MM.1S (cell line): Measurements from ENCODE around the gene VIM.

ENCODE experiments used
- DNase-seq: peaks from one replicate; pipeline ENCODE4 v3.0.0-alpha.2; 2015
- H2AFZ ChIP-seq: fragments of 300-600 bp; sonication (generic); 2 replicates; pipeline ENCODE4 v1.6.0; 2016; ENCODE audit warnings: antibody characterized with exemption, low read length
- H3F3A ChIP-seq: fragments of 300-600 bp; sonication (generic); 2 replicates; pipeline ENCODE4 v1.6.1; 2016; ENCODE audit warnings: mild to moderate bottlenecking, antibody characterized with exemption, low read length, moderate library complexity, mixed read lengths; ENCODE audit not compliant: insufficient read depth
- H3K27ac ChIP-seq: fragments of 300-600 bp; sonication (generic); 2 replicates; pipeline ENCODE4 v1.5.1; 2016; ENCODE audit warnings: mild to moderate bottlenecking, low read length
- H3K27me3 ChIP-seq: fragments of 300-600 bp; sonication (generic); replicated peaks from 2 replicates; pipeline ENCODE4 v1.6.0; 2016; ENCODE audit warnings: low read length; ENCODE audit not compliant: insufficient read depth
- H3K36me3 ChIP-seq: fragments of 300-600 bp; sonication (generic); replicated peaks from 2 replicates; pipeline ENCODE4 v1.6.1; 2016; ENCODE audit warnings: mild to moderate bottlenecking, low read length, mixed read lengths; ENCODE audit not compliant: insufficient read depth
- H3K4me1 ChIP-seq: fragments of 300-600 bp; sonication (generic); 2 replicates; pipeline ENCODE4 v1.6.1; 2016; ENCODE audit warnings: low read length, mixed read lengths
- H3K4me2 ChIP-seq: fragments of 300-600 bp; sonication (generic); 2 replicates; pipeline ENCODE4 v1.6.0; 2016; ENCODE audit warnings: low read depth, low read length
- H3K4me3 ChIP-seq: fragments of 300-600 bp; sonication (generic); 2 replicates; pipeline ENCODE4 v1.5.1; 2016; ENCODE audit warnings: low read length, mixed read lengths
- H3K79me2 ChIP-seq: fragments of 300-600 bp; sonication (generic); 2 replicates; pipeline ENCODE4 v1.6.1; 2016; ENCODE audit warnings: mixed run types, low read length, mixed read lengths
- H3K9ac ChIP-seq: fragments of 300-600 bp; sonication (generic); 2 replicates; pipeline ENCODE4 v1.6.1; 2016; ENCODE audit warnings: low read length, mixed read lengths
- H3K9me2 ChIP-seq: fragments of 300-600 bp; sonication (generic); replicated peaks from 2 replicates; pipeline ENCODE4 v1.6.1; 2016; ENCODE audit warnings: mild to moderate bottlenecking, low read length, mixed read lengths; ENCODE audit not compliant: insufficient read depth
- H3K9me3 ChIP-seq: fragments of 300-600 bp; sonication (generic); replicated peaks from 2 replicates; pipeline ENCODE4 v1.6.1; 2016; ENCODE audit warnings: mild to moderate bottlenecking, low read length, mixed read lengths; ENCODE audit not compliant: insufficient read depth
- H4K20me1 ChIP-seq: fragments of 300-600 bp; sonication (generic); 2 replicates; pipeline ENCODE4 v1.6.1; 2016; ENCODE audit warnings: mild to moderate bottlenecking, low read length, moderate library complexity, mixed read lengths; ENCODE audit not compliant: insufficient read depth
- CTCF ChIP-seq: fragments of 300-600 bp; sonication (generic); IDR thresholded peaks from 2 replicates; pipeline ENCODE4 v1.5.1; 2016; ENCODE audit warnings: antibody characterized with exemption, low read length, mixed read lengths
- EZH2 ChIP-seq: fragments of 300-600 bp; sonication (generic); optimal IDR thresholded peaks from 2 replicates; pipeline ENCODE3; 2017; ENCODE audit warnings: low read depth, mild to moderate bottlenecking, antibody characterized with exemption, low read length, mixed read lengths
- EZH2phosphoT487 ChIP-seq: fragments of 300-600 bp; sonication (generic); IDR thresholded peaks from 2 replicates; pipeline ENCODE4 v1.6.1; 2018; ENCODE audit warnings: antibody characterized with exemption, low read length

VIM gene

GRCh38 chr10:17229717-17229966 lies 1.6 kb downstream of the VIM start:
- TF ChIP-seq EZH2 (no peak), CTCF (no peak), EZH2phosphoT487 (no peak)
- Histone ChIP-seq H4K20me1 (no peaks in the 10 kb centered on the region), H3K4me2 (peak overlapping the region; percentile 98), H3F3A (peaks cover 53% of the 10 kb centered on the region), H3K27ac (peak overlapping the region; percentile 97), H3K9ac (peak overlapping the region; percentile 90), H3K27me3 (no peaks in the 10 kb centered on the region), H3K4me1 (peaks cover 24% of the 10 kb centered on the region), H3K36me3 (0 out of 2 replicates have a peak, but pooled peaks cover 4% of the 10 kb centered on the region), H2AFZ (peak overlapping the region; percentile 36), H3K9me3 (no peaks in the 10 kb centered on the region), H3K4me3 (peak overlapping the region; percentile 69), H3K79me2 (peaks cover 22% of the 10 kb centered on the region; the same call in 1 of the 2 replicates), H3K9me2 (no peaks in the 10 kb centered on the region)
- DNase-seq, result no peak

- Histone ChIP-seq H3K9me2 (no peaks in the 10 kb centered on the region), H3K27me3 (no peaks in the 10 kb centered on the region), H3K4me2 (peak overlapping the region; percentile 98), H3F3A (peaks cover 56% of the 10 kb centered on the region), H3K4me3 (peak overlapping the region; percentile 69), H2AFZ (peak overlapping the region; percentile 41), H3K36me3 (0 out of 2 replicates have a peak, but pooled peaks cover 6% of the 10 kb centered on the region), H4K20me1 (no peaks in the 10 kb centered on the region), H3K79me2 (peaks cover 22% of the 10 kb centered on the region; the same call in 1 of the 2 replicates), H3K27ac (peak overlapping the region; percentile 97), H3K9ac (peak overlapping the region; percentile 90), H3K9me3 (no peaks in the 10 kb centered on the region), H3K4me1 (peaks cover 24% of the 10 kb centered on the region)
- TF ChIP-seq EZH2 (no peak), EZH2phosphoT487 (no peak), CTCF (no peak)
- DNase-seq, result peak; percentile 93
These were observed 2.1 kb downstream of the VIM start for GRCh38 chr10:17229967-17230682.

- peaks cover 67% of the 10 kb centered on the region for H3F3A ChIP-seq
- peak overlapping the region; percentile 97; the same call in 1 of the 2 replicates for H3K27ac ChIP-seq
- H3K79me2 ChIP-seq, result peaks cover 19% of the 10 kb centered on the region; the same call in 1 of the 2 replicates
- H4K20me1 ChIP-seq, result no peaks in the 10 kb centered on the region
- peaks cover 14% of the 10 kb centered on the region; the same call in 1 of the 2 replicates for H3K36me3 ChIP-seq
- no peaks in the 10 kb centered on the region for H3K27me3 ChIP-seq
- peak overlapping the region; percentile 90; the same call in 1 of the 2 replicates for H3K9ac ChIP-seq
- no peaks in the 10 kb centered on the region for H3K9me3 ChIP-seq
- TF ChIP-seq EZH2phosphoT487 (no peak), EZH2 (no peak), CTCF (no peak)
- no peak for DNase-seq
- no peaks in the 10 kb centered on the region for H3K9me2 ChIP-seq
- H3K4me3 ChIP-seq, result peak overlapping the region; percentile 69; the same call in 1 of the 2 replicates
- no peak overlapping the region for H2AFZ ChIP-seq
- H3K4me1 ChIP-seq, result peaks cover 22% of the 10 kb centered on the region
- H3K4me2 ChIP-seq, result peak overlapping the region; percentile 98
These were observed 3.7 kb downstream of the VIM start for GRCh38 chr10:17231788-17232187.
